SK-N-SH (cell line): Measurements from ENCODE around the gene SEZ6. TPM values are rescaled to one million over a fixed set of nuclear protein-coding genes. Genes with fewer than 3 reads are reported as not detected.

ENCODE experiments used
- CTCF ChIA-PET: fragments of 300-600, 350-600 bp; formaldehyde crosslinking; extraction: SDS; loops from one replicate; lab custom pipeline; 2021; lab: Yijun Ruan, JAX
- POLR2A ChIA-PET: fragments of 350-600 bp; sonication (Branson Sonifier 250); formaldehyde crosslinking; extraction: SDS; loops from one replicate; lab custom pipeline; 2020; ENCODE audit warnings: antibody characterized with exemption, inconsistent platforms; lab: Yijun Ruan, JAX
- DNase-seq: peaks from one replicate; pipeline ENCODE4 v3.0.0; 2012
- H2AFZ ChIP-seq: fragments of 200-600 bp; sonication (generic); 2 replicates; pipeline ENCODE4 v1.8.1; 2016; ENCODE audit warnings: antibody characterized with exemption, mild to moderate bottlenecking, low read depth
- H3F3A ChIP-seq: fragments of 200-600 bp; sonication (generic); replicated peaks from 2 replicates; pipeline ENCODE3; 2016; ENCODE audit warnings: antibody characterized with exemption, mild to moderate bottlenecking; ENCODE audit not compliant: insufficient read depth
- H3K27ac ChIP-seq, 2 experiments: fragments of 200-500 bp in 1 of 2; fragments of 200-600 bp in 1 of 2; sonication (Bioruptor generic) in 1 of 2; sonication (generic), shearing (Covaris generic) in 1 of 2; 2 replicates each; pipeline versions ENCODE4 v1.5.1 to v1.6.1; 2014 to 2016; ENCODE audit warnings: low read depth in 2 of 2, inconsistent platforms in 1 of 2, low read length in 1 of 2, mild to moderate bottlenecking in 1 of 2, mixed read lengths in 1 of 2
- H3K27me3 ChIP-seq: fragments of 200-600 bp; sonication (generic), shearing (Covaris generic); 2 replicates; pipeline ENCODE4 v1.6.1; 2016; ENCODE audit warnings: mixed run types; ENCODE audit not compliant: insufficient read depth
- H3K36me3 ChIP-seq, 2 experiments: fragments of 200-500 bp in 1 of 2; fragments of 200-600 bp in 1 of 2; sonication (Bioruptor generic) in 1 of 2; sonication (generic) in 1 of 2; replicated peaks in 1 of 2; 2 replicates each; pipeline versions ENCODE3 to v1.5.1; 2014 to 2016; ENCODE audit warnings: low read length in 1 of 2, mild to moderate bottlenecking in 1 of 2; ENCODE audit not compliant: insufficient read depth in 2 of 2, control insufficient read depth in 1 of 2
- H3K4me1 ChIP-seq, 2 experiments: fragments of 200-500 bp in 1 of 2; fragments of 200-600 bp in 1 of 2; sonication (Bioruptor generic) in 1 of 2; sonication (generic), shearing (Covaris generic) in 1 of 2; 2 replicates each; pipeline versions ENCODE4 v1.5.1 to v1.6.1; 2014 to 2016; ENCODE audit warnings: low read depth in 1 of 2, low read length in 1 of 2, mixed run types in 1 of 2; ENCODE audit not compliant: insufficient read depth in 2 of 2, control insufficient read depth in 1 of 2
- H3K4me2 ChIP-seq: fragments of 200-600 bp; sonication (generic), shearing (Covaris generic); 2 replicates; pipeline ENCODE4 v1.6.1; 2017; ENCODE audit warnings: mixed run types
- H3K4me3 ChIP-seq, 2 experiments: fragments of 200-500 bp in 1 of 2; fragments of 200-600 bp in 1 of 2; sonication (Bioruptor generic) in 1 of 2; sonication (generic), shearing (Covaris generic) in 1 of 2; 2 replicates each; pipeline versions ENCODE4 v1.5.1 to v1.8.1; 2014 to 2016; ENCODE audit warnings: low read depth in 2 of 2, inconsistent platforms in 1 of 2, low read length in 1 of 2, mild to moderate bottlenecking in 1 of 2, mixed read lengths in 1 of 2, moderate library complexity in 1 of 2
- H3K79me2 ChIP-seq: fragments of 200-600 bp; sonication (generic); 2 replicates; pipeline ENCODE4 v1.8.1; 2017; ENCODE audit warnings: mild to moderate bottlenecking; ENCODE audit not compliant: insufficient read depth
- H3K9ac ChIP-seq: fragments of 200-600 bp; sonication (generic); 2 replicates; pipeline ENCODE4 v1.6.1; 2017; ENCODE audit warnings: mixed run types
- H3K9me2 ChIP-seq: fragments of 200-600 bp; sonication (generic); 2 replicates; pipeline ENCODE4 v1.6.1; 2017; ENCODE audit warnings: mixed run types
- H3K9me3 ChIP-seq: fragments of 200-600 bp; sonication (generic); 2 replicates; pipeline ENCODE4 v1.6.1; 2017; ENCODE audit warnings: mixed run types, mild to moderate bottlenecking, moderate library complexity
- H4K20me1 ChIP-seq: fragments of 200-600 bp; sonication (generic); 2 replicates; pipeline ENCODE4 v1.6.1; 2017; ENCODE audit warnings: mild to moderate bottlenecking, mixed run types; ENCODE audit not compliant: insufficient read depth
- ELF1 ChIP-seq: IDR thresholded peaks from 2 replicates; pipeline ENCODE4 v1.4.0; 2012
- EZH2phosphoT487 ChIP-seq: fragments of 200-600 bp; sonication (generic); IDR thresholded peaks from 2 replicates; pipeline ENCODE4 v1.6.1; 2017; ENCODE audit warnings: low read depth, mixed run types, mild to moderate bottlenecking, antibody characterized with exemption, moderate library complexity, borderline replicate concordance
- FOSL2 ChIP-seq: IDR thresholded peaks from 2 replicates; pipeline ENCODE4 v1.4.0; 2012; ENCODE audit warnings: low read depth, mild to moderate bottlenecking, moderate library complexity, borderline replicate concordance
- JUND ChIP-seq: IDR thresholded peaks from 2 replicates; pipeline ENCODE4 v1.4.0; 2012
- MXI1 ChIP-seq: IDR thresholded peaks from 2 replicates; pipeline ENCODE4 v1.6.1; 2012; ENCODE audit warnings: mild to moderate bottlenecking, low read depth, low read length, improper control_type of control experiment
- NFIC ChIP-seq: IDR thresholded peaks from 2 replicates; pipeline ENCODE4 v1.4.0; 2012; ENCODE audit warnings: borderline replicate concordance
- NRF1 ChIP-seq: IDR thresholded peaks from 2 replicates; pipeline ENCODE4 v1.6.1; 2012; ENCODE audit warnings: low read depth, mild to moderate bottlenecking, low read length
- PBX3 ChIP-seq: IDR thresholded peaks from 2 replicates; pipeline ENCODE4; 2012
- POLR2AphosphoS5 ChIP-seq: IDR thresholded peaks from 2 replicates; pipeline ENCODE4 v1.6.1; 2012; ENCODE audit warnings: low read depth, low read length
- RAD21 ChIP-seq: IDR thresholded peaks from 2 replicates; pipeline ENCODE4 v1.6.1; 2012; ENCODE audit warnings: mild to moderate bottlenecking, low read length
- RCOR1 ChIP-seq: fragments of 150-350 bp; IDR thresholded peaks from 2 replicates; pipeline ENCODE4 v1.6.1; 2017; ENCODE audit warnings: antibody characterized with exemption, low read length
- REST ChIP-seq: IDR thresholded peaks from 2 replicates; pipeline ENCODE4 v1.6.1; 2012; ENCODE audit warnings: mild to moderate bottlenecking, low read depth, low read length, moderate library complexity
- RXRA ChIP-seq: IDR thresholded peaks from 2 replicates; pipeline ENCODE4 v1.4.0; 2012; ENCODE audit warnings: low read depth, mild to moderate bottlenecking, borderline replicate concordance
- SIN3A ChIP-seq: IDR thresholded peaks from 2 replicates; pipeline ENCODE4 v1.6.1; 2012; ENCODE audit warnings: low read depth, mild to moderate bottlenecking, low read length, moderate library complexity, borderline replicate concordance
- TCF12 ChIP-seq: IDR thresholded peaks from 2 replicates; pipeline ENCODE4 v1.4.0; 2012
- USF1 ChIP-seq: IDR thresholded peaks from 2 replicates; pipeline ENCODE4 v1.4.0; 2012; ENCODE audit warnings: low read depth, borderline replicate concordance
- WGBS: methylation state at CpG from one replicate; pipeline ENCODE4 v1.1.6; 2017; ENCODE audit warnings: low lambda C conversion rate; 5-methylcytosine and 5-hydroxymethylcytosine counted together
- polyA plus RNA-seq, 3 experiments: library from polyadenylated mRNA; depleted of rRNA; stranded (reverse); fragments of >200 nt; gene quantifications; 2 replicates each; pipeline ENCODE4 v1.2.3, GENCODE V29; 2012

SEZ6 gene
- polyA plus RNA-seq, 1 of the 3 experiments (the other 2 are of a cell fraction), result 0.12 TPM

GRCh38 chr17:28991779-28992178, 14.1 kb downstream of the SEZ6 start:
- peaks cover 0 to 18% of the 10 kb centered on the region in 2 experiments; a peak in 1 of 4 replicates for H3K4me1 ChIP-seq
- H3K9ac ChIP-seq, result no peak overlapping the region
- no peak for TF ChIP-seq REST
- no peak for TF ChIP-seq PBX3
- no peak for TF ChIP-seq USF1
- TF ChIP-seq NFIC, result no peak
- no peak for TF ChIP-seq RXRA
- TF ChIP-seq TCF12, result no peak
- no peak for TF ChIP-seq POLR2AphosphoS5
- TF ChIP-seq NRF1, result no peak
- TF ChIP-seq SIN3A, result no peak
- no peak for TF ChIP-seq RAD21
- TF ChIP-seq MXI1, result no peak
- no peak for TF ChIP-seq FOSL2
- no peak for TF ChIP-seq EZH2phosphoT487
- TF ChIP-seq RCOR1, result no peak
- no peak for TF ChIP-seq JUND
- no peak for TF ChIP-seq ELF1
- POLR2A ChIA-PET, result no interaction called here
- H2AFZ ChIP-seq, result no peak overlapping the region
- no peaks in the 10 kb centered on the region for H3K9me2 ChIP-seq
- no peak overlapping the region; a peak in 1 of 4 replicates for H3K27ac ChIP-seq
- no peaks in the 10 kb centered on the region for H3K36me3 ChIP-seq
- H3K27me3 ChIP-seq, result no peaks in the 10 kb centered on the region
- no peak overlapping the region for H3K4me3 ChIP-seq
- 65% methylated on average over 4 of the region's 8 CpGs for WGBS
- H3F3A ChIP-seq, result no peaks in the 10 kb centered on the region
- H3K9me3 ChIP-seq, result no peaks in the 10 kb centered on the region
- no peaks in the 10 kb centered on the region for H3K79me2 ChIP-seq
- CTCF ChIA-PET, result interaction anchor here (0.8 to 3.8 kb wide), 8 partner anchors 22 to 265 kb away, joined by 3 to 25 read pairs (median 4); no protein-coding TSS in a partner anchor
- no peak overlapping the region for H3K4me2 ChIP-seq
- H4K20me1 ChIP-seq, result no peaks in the 10 kb centered on the region
- DNase-seq, result no peak
